ENCODE data around the gene PLXNA4. TPM values are rescaled to one million over a fixed set of nuclear protein-coding genes. Genes with fewer than 3 reads are reported as not detected.

The PLXNA4 gene
- total and polyA plus RNA-seq, 9 of the 15 experiments (the other 6 are each of a cell fraction or from before 2014, with no cell fraction given): under 0.01 to 0.09 TPM; not detected in 7

DNA sequence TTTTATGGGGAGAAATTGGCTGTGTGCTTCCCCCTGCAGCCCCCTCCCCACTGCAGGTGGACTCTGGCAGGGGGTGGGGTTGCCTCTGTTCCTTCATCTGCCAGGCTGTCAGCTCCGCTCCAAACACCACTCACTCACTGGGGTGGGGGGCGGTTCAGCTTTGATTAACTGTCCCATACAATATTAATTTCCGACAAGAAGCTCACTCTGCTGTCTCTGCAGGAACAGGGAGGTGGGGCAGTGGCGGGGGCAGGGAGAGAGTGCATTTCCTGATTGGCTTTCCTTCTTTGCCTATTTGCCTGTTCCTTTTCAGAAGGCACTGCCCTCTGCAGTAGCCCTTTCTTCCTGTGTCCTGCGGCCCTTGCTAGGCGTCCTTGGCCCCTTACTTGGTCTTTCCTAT is 500.8 kb downstream of the PLXNA4 start (continued):
- no peak for TF ChIP-seq HDAC3 (IDR thresholded peaks at IDR 0.05; ENCODE audit: borderline replicate concordance, partially characterized antibody)

DNA sequence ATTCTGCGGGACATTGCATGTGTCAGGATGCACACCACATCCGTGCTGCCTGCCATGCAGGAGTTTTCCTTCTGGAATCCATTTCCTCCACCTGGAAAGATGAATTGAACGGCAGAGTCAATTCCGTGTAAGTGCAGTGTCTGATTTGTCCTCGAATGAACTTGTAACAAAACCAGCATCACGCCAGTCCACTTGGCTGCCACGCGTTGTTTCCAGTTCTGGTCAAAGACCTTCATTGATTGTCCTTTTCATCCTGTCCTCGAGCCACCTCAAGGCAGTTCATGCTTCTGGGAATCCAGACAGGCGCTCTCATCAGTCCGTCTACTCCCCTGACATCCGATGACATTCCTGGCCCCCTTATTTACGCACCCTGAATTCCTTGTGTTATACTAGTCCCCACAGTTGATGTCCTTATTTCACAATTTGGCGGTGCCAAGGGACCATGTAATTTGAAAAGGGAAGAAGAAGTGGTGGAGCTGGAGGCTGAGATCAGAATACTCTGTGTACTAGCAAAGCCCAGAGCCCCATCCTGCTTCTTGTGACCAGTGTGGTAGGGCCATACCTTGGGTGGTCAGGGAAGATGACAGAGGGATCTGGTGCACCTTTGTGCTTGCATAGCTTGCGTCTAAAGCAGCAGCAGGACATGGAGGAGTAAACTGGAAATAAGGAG is 502.2 kb downstream of the PLXNA4 start:
- no TSS peak for BruUV-seq (replicated peaks)
- WGBS (ENCODE audit: insufficient coverage, low coverage, missing lambda C conversion rate): 4% methylated on average over 15 of the region's 15 CpGs
- Histone ChIP-seq H4K20me1 (replicated peaks; ENCODE audit: control insufficient read depth, insufficient read depth, low read length) (no peaks in the 10 kb centered on the region), H3K9me3 (replicated peaks; ENCODE audit: control insufficient read depth, insufficient read depth, low read depth, low read length) (no peaks in the 10 kb centered on the region), H3K4me3 (no peak overlapping the region), H3K27ac (ENCODE audit: extremely low read depth, low read depth, low read length) (no peak overlapping the region), H3K9me1 (ENCODE audit: control insufficient read depth, insufficient read depth, low read length) (no peaks in the 10 kb centered on the region), H3K79me2 (ENCODE audit: control insufficient read depth, insufficient read depth, low read length) (no peaks in the 10 kb centered on the region), H3K9ac (ENCODE audit: insufficient read depth in 1 of 2, low read depth in 2 of 2, low read length in 2 of 2) (no peak overlapping the region), H3K36me3 (ENCODE audit: control insufficient read depth, insufficient read depth, low read length) (no peaks in the 10 kb centered on the region), H2AFZ (ENCODE audit: low read depth, low read length) (no peak overlapping the region), H3K4me1 (replicated peaks in 1 of 2; ENCODE audit: control insufficient read depth in 2 of 2, insufficient read depth in 2 of 2, low read length in 2 of 2) (no peaks in the 10 kb centered on the region), H3K27me3 (ENCODE audit: control insufficient read depth in 2 of 2, insufficient read depth in 2 of 2, low read length in 2 of 2) (peaks cover 0 to 25% of the 10 kb centered on the region in 2 experiments; a peak in 3 of 5 replicates), H3K4me2 (ENCODE audit: insufficient read depth, low read length) (no peak overlapping the region)
- DNase-seq (ENCODE audit: extremely low read depth in 1 of 4, low spot score in 3 of 4) (no peak), ATAC-seq (no peak), FAIRE-seq (no peak)
- in situ Hi-C loops (cut with MboI) (no loop called here), intact Hi-C loops (cut with micrococcal nuclease) (no loop called here)
- ChIA-PET POLR2A (no interaction called here), CTCF (ENCODE audit: low intra/inter-chr PET ratio) (no interaction called here)
- TF ChIP-seq, protein P1, sequence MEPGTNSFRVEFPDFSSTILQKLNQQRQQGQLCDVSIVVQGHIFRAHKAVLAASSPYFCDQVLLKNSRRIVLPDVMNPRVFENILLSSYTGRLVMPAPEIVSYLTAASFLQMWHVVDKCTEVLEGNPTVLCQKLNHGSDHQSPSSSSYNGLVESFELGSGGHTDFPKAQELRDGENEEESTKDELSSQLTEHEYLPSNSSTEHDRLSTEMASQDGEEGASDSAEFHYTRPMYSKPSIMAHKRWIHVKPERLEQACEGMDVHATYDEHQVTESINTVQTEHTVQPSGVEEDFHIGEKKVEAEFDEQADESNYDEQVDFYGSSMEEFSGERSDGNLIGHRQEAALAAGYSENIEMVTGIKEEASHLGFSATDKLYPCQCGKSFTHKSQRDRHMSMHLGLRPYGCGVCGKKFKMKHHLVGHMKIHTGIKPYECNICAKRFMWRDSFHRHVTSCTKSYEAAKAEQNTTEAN (CRISPR knock-in tag; IDR thresholded peaks at IDR 0.05): no peak
- TF ChIP-seq SRSF7 (optimal IDR thresholded peaks at IDR 0.05; ENCODE audit: low read depth, low read length) (no peak), PRPF4 (IDR thresholded peaks at IDR 0.05; ENCODE audit: insufficient read depth, low read depth, low read length, poor library complexity, severe bottlenecking) (no peak), LEF1 (IDR thresholded peaks at IDR 0.05) (no peak), IRF2 (CRISPR knock-in tag; IDR thresholded peaks at IDR 0.05) (0 out of 2 replicates have a peak, but pooled peaks have one; percentile 17), ARHGAP35 (IDR thresholded peaks at IDR 0.05; ENCODE audit: partially characterized antibody) (no peak)
- TF ChIP-seq, protein P2, sequence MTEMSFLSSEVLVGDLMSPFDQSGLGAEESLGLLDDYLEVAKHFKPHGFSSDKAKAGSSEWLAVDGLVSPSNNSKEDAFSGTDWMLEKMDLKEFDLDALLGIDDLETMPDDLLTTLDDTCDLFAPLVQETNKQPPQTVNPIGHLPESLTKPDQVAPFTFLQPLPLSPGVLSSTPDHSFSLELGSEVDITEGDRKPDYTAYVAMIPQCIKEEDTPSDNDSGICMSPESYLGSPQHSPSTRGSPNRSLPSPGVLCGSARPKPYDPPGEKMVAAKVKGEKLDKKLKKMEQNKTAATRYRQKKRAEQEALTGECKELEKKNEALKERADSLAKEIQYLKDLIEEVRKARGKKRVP (CRISPR knock-in tag; IDR thresholded peaks at IDR 0.05): no peak
- TF ChIP-seq, protein P3, sequence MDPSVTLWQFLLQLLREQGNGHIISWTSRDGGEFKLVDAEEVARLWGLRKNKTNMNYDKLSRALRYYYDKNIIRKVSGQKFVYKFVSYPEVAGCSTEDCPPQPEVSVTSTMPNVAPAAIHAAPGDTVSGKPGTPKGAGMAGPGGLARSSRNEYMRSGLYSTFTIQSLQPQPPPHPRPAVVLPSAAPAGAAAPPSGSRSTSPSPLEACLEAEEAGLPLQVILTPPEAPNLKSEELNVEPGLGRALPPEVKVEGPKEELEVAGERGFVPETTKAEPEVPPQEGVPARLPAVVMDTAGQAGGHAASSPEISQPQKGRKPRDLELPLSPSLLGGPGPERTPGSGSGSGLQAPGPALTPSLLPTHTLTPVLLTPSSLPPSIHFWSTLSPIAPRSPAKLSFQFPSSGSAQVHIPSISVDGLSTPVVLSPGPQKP (CRISPR knock-in tag; IDR thresholded peaks at IDR 0.05): no peak
